HepG2 (cell line): ENCODE results near the gene C19orf85. TPM values are rescaled to one million over a fixed set of nuclear protein-coding genes. Genes with fewer than 3 reads are reported as not detected.

Experiments
- FLYWCH1 ChIP-seq: sonication (generic); formaldehyde crosslinking; IDR thresholded peaks from 2 replicates; pipeline ENCODE4 v1.8.1; 2023; ENCODE audit warnings: mild to moderate bottlenecking, missing genetic modification reagents
- HOXA9 ChIP-seq: sonication (generic); formaldehyde crosslinking; IDR thresholded peaks from 2 replicates; pipeline ENCODE4 v1.8.1; 2022; ENCODE audit warnings: missing genetic modification reagents, mild to moderate bottlenecking, moderate library complexity, borderline replicate concordance
- ISX ChIP-seq: sonication (generic); formaldehyde crosslinking; conservative IDR thresholded peaks from 2 replicates; pipeline ENCODE4 v1.5.0; 2020; ENCODE audit warnings: missing genetic modification reagents
- MYC ChIP-seq: sonication (generic); formaldehyde crosslinking; IDR thresholded peaks from 2 replicates; pipeline ENCODE4 v1.9.0; 2021; ENCODE audit warnings: missing genetic modification reagents, borderline replicate concordance
- NR3C1 ChIP-seq: sonication (generic); formaldehyde crosslinking; IDR thresholded peaks from 2 replicates; pipeline ENCODE4 v1.4.0; 2020; ENCODE audit warnings: missing genetic modification reagents
- RFX5 ChIP-seq: IDR thresholded peaks from 2 replicates; pipeline ENCODE4 v1.6.1; 2011; ENCODE audit warnings: low read depth, low read length, improper control_type of control experiment
- SPEN ChIP-seq: sonication (generic); formaldehyde crosslinking; IDR thresholded peaks from 2 replicates; pipeline ENCODE4 v1.5.1; 2020; ENCODE audit warnings: low read depth, mild to moderate bottlenecking, missing genetic modification reagents
- TFDP1 ChIP-seq: IDR thresholded peaks from 2 replicates; pipeline ENCODE4 v1.6.1; 2016; ENCODE audit warnings: missing compliant biosample characterization, missing genetic modification reagents, borderline replicate concordance
- THAP7 ChIP-seq: sonication (generic); formaldehyde crosslinking; IDR thresholded peaks from 2 replicates; pipeline ENCODE4 v1.8.1; 2023; ENCODE audit warnings: mild to moderate bottlenecking, missing genetic modification reagents
- TOE1 ChIP-seq: sonication (generic); formaldehyde crosslinking; IDR thresholded peaks from 2 replicates; pipeline ENCODE4 v1.4.0; 2020; ENCODE audit warnings: mild to moderate bottlenecking, missing genetic modification reagents
- ZFX ChIP-seq: sonication (generic); formaldehyde crosslinking; IDR thresholded peaks from 2 replicates; pipeline ENCODE4 v1.4.0; 2020; ENCODE audit warnings: mild to moderate bottlenecking, low read depth, missing genetic modification reagents, moderate library complexity
- ZFY ChIP-seq: sonication (generic); formaldehyde crosslinking; IDR thresholded peaks from 2 replicates; pipeline ENCODE4 v1.4.0; 2020; ENCODE audit warnings: missing genetic modification reagents
- ZNF468 ChIP-seq: sonication (generic); formaldehyde crosslinking; IDR thresholded peaks from 2 replicates; pipeline ENCODE4 v1.8.0; 2022; ENCODE audit warnings: mild to moderate bottlenecking, moderate library complexity, missing genetic modification reagents
- ZNF562 ChIP-seq: sonication (generic); formaldehyde crosslinking; IDR thresholded peaks from 2 replicates; pipeline ENCODE4 v1.8.0; 2022; ENCODE audit warnings: missing genetic modification reagents, borderline replicate concordance
- ZNF7 ChIP-seq: IDR thresholded peaks from 2 replicates; pipeline ENCODE4 v1.6.1; 2016; ENCODE audit warnings: missing biosample characterization, missing genetic modification reagents
- ZNF788 ChIP-seq: sonication (generic); formaldehyde crosslinking; IDR thresholded peaks from 2 replicates; pipeline ENCODE4 v1.5.0; 2020; ENCODE audit warnings: mild to moderate bottlenecking, missing genetic modification reagents, borderline replicate concordance
- ZNF839 ChIP-seq: sonication (generic); formaldehyde crosslinking; IDR thresholded peaks from 2 replicates; pipeline ENCODE4 v1.4.0; 2020; ENCODE audit warnings: missing genetic modification reagents, mild to moderate bottlenecking, borderline replicate concordance
- polyA plus RNA-seq, 8 experiments: library from polyadenylated mRNA; depleted of rRNA in 3 of 8; stranded (reverse) in 7 of 8; unstranded in 1 of 8; fragments of >200 nt; fragmentation: Illumina TruSeq in 4 of 8; extraction: Trizol in 4 of 8; gene quantifications; 2 replicates each; pipeline versions ENCODE4 v1.2.1 to v1.2.3, GENCODE V29; 2011 to 2016; ENCODE audit warnings: low read depth in 4 of 8, missing spikeins in 1 of 8, mixed read lengths in 1 of 8; ENCODE audit not compliant: insufficient read depth in 1 of 8
- total RNA-seq, 5 experiments: library from RNA; depleted of rRNA; stranded (reverse); fragments of >200 nt; fragmentation: Illumina TruSeq; extraction: Trizol; gene quantifications; 2 replicates each; pipeline ENCODE4 v1.2.3, GENCODE V29; 2016; ENCODE audit warnings: low read depth in 1 of 5
- TF ChIP-seq, protein P1 (sequence below): sonication (generic); formaldehyde crosslinking; IDR thresholded peaks from 2 replicates; pipeline ENCODE4 v1.4.0; 2020; ENCODE audit warnings: low read depth, missing genetic modification reagents
- TF ChIP-seq, protein P2 (sequence below): sonication (generic); formaldehyde crosslinking; IDR thresholded peaks from 2 replicates; pipeline ENCODE4 v1.4.0; 2020; ENCODE audit warnings: mild to moderate bottlenecking, missing genetic modification reagents, borderline replicate concordance
- TF ChIP-seq, protein P3 (sequence below): sonication (generic); formaldehyde crosslinking; IDR thresholded peaks from 2 replicates; pipeline ENCODE4 v1.9.0; 2021; ENCODE audit warnings: missing genetic modification reagents, mild to moderate bottlenecking, borderline replicate concordance

C19orf85 gene
- total and polyA plus RNA-seq, 2 of the 13 experiments (the other 11 are each of a cell fraction or from before 2014, with no cell fraction given), result not detected

DNA sequence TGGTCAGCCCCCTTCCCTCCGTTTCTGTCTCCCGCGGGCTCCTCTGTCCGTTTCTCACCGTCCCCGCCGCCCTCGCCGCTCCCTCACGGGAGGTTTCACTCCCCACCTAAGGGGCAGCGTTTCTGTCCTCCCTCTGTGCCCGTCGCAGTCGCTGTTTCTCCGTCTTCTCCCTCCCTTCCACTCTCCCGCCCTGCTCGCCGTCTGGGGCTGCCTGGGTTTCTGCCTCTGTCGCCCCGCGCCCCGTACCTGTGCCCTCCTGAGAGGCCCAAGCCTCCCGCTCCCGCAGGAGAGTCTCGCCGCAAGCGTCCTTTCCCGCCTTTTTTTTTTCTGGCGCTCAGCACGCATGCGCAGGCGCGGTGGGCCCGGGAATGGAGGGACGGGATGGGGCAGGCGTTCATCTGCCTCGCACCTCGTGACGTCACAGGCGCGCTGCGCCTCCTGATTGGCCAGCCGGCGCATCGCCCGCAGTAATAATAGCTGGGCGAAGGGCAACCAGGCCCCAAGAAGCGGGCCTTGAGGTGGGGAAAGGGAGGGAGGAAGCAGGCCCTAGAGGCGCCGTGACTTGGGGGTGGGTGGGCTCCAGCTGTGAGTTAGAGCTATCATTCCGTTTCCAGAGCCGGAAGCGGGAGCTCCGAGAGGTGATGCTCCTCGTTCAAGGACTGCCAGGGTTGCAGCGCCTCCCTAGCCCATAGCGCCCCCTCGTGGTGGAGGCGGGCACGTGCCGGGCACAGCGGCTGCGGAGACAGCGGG is 39.1 kb upstream of the C19orf85 start (continued):
- TF ChIP-seq, protein P1, sequence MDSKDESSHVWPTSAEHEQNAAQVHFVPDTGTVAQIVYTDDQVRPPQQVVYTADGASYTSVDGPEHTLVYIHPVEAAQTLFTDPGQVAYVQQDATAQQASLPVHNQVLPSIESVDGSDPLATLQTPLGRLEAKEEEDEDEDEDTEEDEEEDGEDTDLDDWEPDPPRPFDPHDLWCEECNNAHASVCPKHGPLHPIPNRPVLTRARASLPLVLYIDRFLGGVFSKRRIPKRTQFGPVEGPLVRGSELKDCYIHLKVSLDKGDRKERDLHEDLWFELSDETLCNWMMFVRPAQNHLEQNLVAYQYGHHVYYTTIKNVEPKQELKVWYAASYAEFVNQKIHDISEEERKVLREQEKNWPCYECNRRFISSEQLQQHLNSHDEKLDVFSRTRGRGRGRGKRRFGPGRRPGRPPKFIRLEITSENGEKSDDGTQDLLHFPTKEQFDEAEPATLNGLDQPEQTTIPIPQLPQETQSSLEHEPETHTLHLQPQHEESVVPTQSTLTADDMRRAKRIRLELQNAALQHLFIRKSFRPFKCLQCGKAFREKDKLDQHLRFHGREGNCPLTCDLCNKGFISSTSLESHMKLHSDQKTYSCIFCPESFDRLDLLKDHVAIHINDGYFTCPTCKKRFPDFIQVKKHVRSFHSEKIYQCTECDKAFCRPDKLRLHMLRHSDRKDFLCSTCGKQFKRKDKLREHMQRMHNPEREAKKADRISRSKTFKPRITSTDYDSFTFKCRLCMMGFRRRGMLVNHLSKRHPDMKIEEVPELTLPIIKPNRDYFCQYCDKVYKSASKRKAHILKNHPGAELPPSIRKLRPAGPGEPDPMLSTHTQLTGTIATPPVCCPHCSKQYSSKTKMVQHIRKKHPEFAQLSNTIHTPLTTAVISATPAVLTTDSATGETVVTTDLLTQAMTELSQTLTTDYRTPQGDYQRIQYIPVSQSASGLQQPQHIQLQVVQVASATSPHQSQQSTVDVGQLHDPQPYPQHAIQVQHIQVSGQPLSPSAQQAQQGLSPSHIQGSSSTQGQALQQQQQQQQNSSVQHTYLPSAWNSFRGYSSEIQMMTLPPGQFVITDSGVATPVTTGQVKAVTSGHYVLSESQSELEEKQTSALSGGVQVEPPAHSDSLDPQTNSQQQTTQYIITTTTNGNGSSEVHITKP (CRISPR knock-in tag), result no peak; the same call in 1 of the 2 replicates
- peak; percentile 88; the same call in 1 of the 2 replicates for TF ChIP-seq TFDP1 (CRISPR knock-in tag)
- peak; percentile 61 for TF ChIP-seq ZFX (CRISPR knock-in tag)
- TF ChIP-seq, protein P2, sequence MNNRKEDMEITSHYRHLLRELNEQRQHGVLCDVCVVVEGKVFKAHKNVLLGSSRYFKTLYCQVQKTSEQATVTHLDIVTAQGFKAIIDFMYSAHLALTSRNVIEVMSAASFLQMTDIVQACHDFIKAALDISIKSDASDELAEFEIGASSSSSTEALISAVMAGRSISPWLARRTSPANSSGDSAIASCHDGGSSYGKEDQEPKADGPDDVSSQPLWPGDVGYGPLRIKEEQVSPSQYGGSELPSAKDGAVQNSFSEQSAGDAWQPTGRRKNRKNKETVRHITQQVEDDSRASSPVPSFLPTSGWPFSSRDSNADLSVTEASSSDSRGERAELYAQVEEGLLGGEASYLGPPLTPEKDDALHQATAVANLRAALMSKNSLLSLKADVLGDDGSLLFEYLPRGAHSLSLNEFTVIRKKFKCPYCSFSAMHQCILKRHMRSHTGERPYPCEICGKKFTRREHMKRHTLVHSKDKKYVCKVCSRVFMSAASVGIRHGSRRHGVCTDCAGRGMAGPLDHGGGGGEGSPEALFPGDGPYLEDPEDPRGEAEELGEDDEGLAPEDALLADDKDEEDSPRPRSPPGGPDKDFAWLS, result no peak
- TF ChIP-seq SPEN, result peak; percentile 34; the same call in 1 of the 2 replicates
- TF ChIP-seq TOE1 (CRISPR knock-in tag), result no peak
- no peak for TF ChIP-seq THAP7 (CRISPR knock-in tag)
- TF ChIP-seq ZFY (CRISPR knock-in tag), result peak; percentile 46; the same call in 1 of the 2 replicates
- TF ChIP-seq ZNF839 (CRISPR knock-in tag), result no peak; the same call in 1 of the 2 replicates
- TF ChIP-seq MYC (CRISPR knock-in tag), result peak; percentile 78
- no peak for TF ChIP-seq ISX
- TF ChIP-seq ZNF7, result no peak
- peak; percentile 99 for TF ChIP-seq RFX5
- 0 out of 2 replicates have a peak, but pooled peaks have one; percentile 54 for TF ChIP-seq ZNF562 (CRISPR knock-in tag)
- TF ChIP-seq, protein P3, sequence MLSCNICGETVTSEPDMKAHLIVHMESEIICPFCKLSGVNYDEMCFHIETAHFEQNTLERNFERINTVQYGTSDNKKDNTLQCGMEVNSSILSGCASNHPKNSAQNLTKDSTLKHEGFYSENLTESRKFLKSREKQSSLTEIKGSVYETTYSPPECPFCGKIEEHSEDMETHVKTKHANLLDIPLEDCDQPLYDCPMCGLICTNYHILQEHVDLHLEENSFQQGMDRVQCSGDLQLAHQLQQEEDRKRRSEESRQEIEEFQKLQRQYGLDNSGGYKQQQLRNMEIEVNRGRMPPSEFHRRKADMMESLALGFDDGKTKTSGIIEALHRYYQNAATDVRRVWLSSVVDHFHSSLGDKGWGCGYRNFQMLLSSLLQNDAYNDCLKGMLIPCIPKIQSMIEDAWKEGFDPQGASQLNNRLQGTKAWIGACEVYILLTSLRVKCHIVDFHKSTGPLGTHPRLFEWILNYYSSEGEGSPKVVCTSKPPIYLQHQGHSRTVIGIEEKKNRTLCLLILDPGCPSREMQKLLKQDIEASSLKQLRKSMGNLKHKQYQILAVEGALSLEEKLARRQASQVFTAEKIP (CRISPR knock-in tag), result no peak
- TF ChIP-seq FLYWCH1 (CRISPR knock-in tag), result no peak
- 0 out of 2 replicates have a peak, but pooled peaks have one; percentile 44 for TF ChIP-seq HOXA9 (CRISPR knock-in tag)
- peak; percentile 81; the same call in 1 of the 2 replicates for TF ChIP-seq ZNF788 (CRISPR knock-in tag)
- no peak for TF ChIP-seq NR3C1 (CRISPR knock-in tag)
- TF ChIP-seq ZNF468 (CRISPR knock-in tag), result no peak
